HuH-7 (cell line): Measurements from ENCODE around the gene RNF4.
"Not testable (repeated sequence)": the region's sequence is repeated elsewhere in the genome, so short reads cannot be mapped to it uniquely, and the experiment has no call there.

Experiments
- DNase-seq: peaks from one replicate; pipeline ENCODE4 v3.0.0; 2011; ENCODE audit warnings: low spot score

Gene RNF4

GRCh38 chr4:2489081-2489805 is 20.3 kb downstream of the RNF4 start:
- no peak for DNase-seq

- DNase-seq, result no peak
Observed at GRCh38 chr4:2489841-2490552, 21.1 kb downstream of the RNF4 start.

- DNase-seq, result no peak
Observed at GRCh38 chr4:2492970-2493369, 24.1 kb downstream of the RNF4 start.

- DNase-seq, result no peak
Observed at GRCh38 chr4:2494992-2495391, 26.1 kb downstream of the RNF4 start.

- DNase-seq, result no peak
Observed at GRCh38 chr4:2497324-2497723, 28.4 kb downstream of the RNF4 start.

- DNase-seq, result no peak
Observed at GRCh38 chr4:2497931-2498330, 29.0 kb downstream of the RNF4 start.

GRCh38 chr4:2500547-2500946 is 31.6 kb downstream of the RNF4 start:
- DNase-seq, result no peak

- no peak for DNase-seq
Observed at GRCh38 chr4:2501034-2501594, 32.2 kb downstream of the RNF4 start.

GRCh38 chr4:2503809-2504208 is 34.9 kb downstream of the RNF4 start:
- no peak for DNase-seq

GRCh38 chr4:2507259-2507658 is 38.4 kb downstream of the RNF4 start:
- DNase-seq, result no peak

- no peak for DNase-seq
Observed at GRCh38 chr4:2507855-2508254, 38.9 kb downstream of the RNF4 start.

- DNase-seq, result no peak
Observed at GRCh38 chr4:2510351-2511259, 41.7 kb downstream of the RNF4 start.

GRCh38 chr4:2511645-2512131 is 42.8 kb downstream of the RNF4 start:
- no peak for DNase-seq

GRCh38 chr4:2512396-2513135 is 43.7 kb downstream of the RNF4 start:
- no peak for DNase-seq

- not testable (repeated sequence) for DNase-seq
Observed at GRCh38 chr4:2514193-2514592, 45.3 kb downstream of the RNF4 start.

GRCh38 chr4:2514944-2515343 is 46.0 kb downstream of the RNF4 start:
- not testable (repeated sequence) for DNase-seq

GRCh38 chr4:2515830-2516550 is 47.1 kb downstream of the RNF4 start:
- no peak for DNase-seq

GRCh38 chr4:2516635-2517034 is 47.7 kb downstream of the RNF4 start:
- DNase-seq, result no peak

- no peak for DNase-seq
Observed at GRCh38 chr4:2526559-2526958, 57.7 kb downstream of the RNF4 start.

- DNase-seq, result no peak
Observed at GRCh38 chr4:2534904-2535375, 66.0 kb downstream of the RNF4 start.
